ENCODE measurements around the gene TMEM120B. TPM values are rescaled to one million over a fixed set of nuclear protein-coding genes. Genes with fewer than 3 reads are reported as not detected.
A peak's percentile ranks its signal among the peaks of the same experiment; 100 is the strongest.

Gene TMEM120B
- total RNA-seq, 1 experiment from 2014 or later: 18.5 TPM

GRCh38 chr12:121762269-121762668 is 49.7 kb downstream of the TMEM120B start:
- ChIA-PET CTCF (no interaction called here), POLR2A (ENCODE audit: unreplicated experiment) (no interaction called here)
- Histone ChIP-seq H3K9me3 (ENCODE audit: low read length) (no peaks in the 10 kb centered on the region), H3K36me3 (ENCODE audit: low read depth, low read length) (no peaks in the 10 kb centered on the region; the same call in 1 of the 2 replicates), H3K79me2 (ENCODE audit: low read length) (no peaks in the 10 kb centered on the region), H2AFZ (ENCODE audit: low read length) (no peak overlapping the region), H3K4me3 (ENCODE audit: low read length) (no peak overlapping the region), H3K27ac (ENCODE audit: low read length) (no peak overlapping the region), H3K4me2 (ENCODE audit: low read length) (no peak overlapping the region), H3F3A (ENCODE audit: low read length, unreplicated experiment) (no peaks in the 10 kb centered on the region), H3K4me1 (ENCODE audit: insufficient read depth, low read length) (peaks cover 9% of the 10 kb centered on the region), H4K20me1 (ENCODE audit: low read length) (no peaks in the 10 kb centered on the region), H3K9ac (ENCODE audit: low read length) (no peak overlapping the region), H3K9me2 (replicated peaks; ENCODE audit: low read length) (no peaks in the 10 kb centered on the region), H3K27me3 (ENCODE audit: low read length) (no peaks in the 10 kb centered on the region)
- DNase-seq: no peak
- TF ChIP-seq EZH2 (IDR thresholded peaks at IDR 0.05; ENCODE audit: low read length, unreplicated experiment): no peak
- no peak for TF ChIP-seq EZH2phosphoT487 (IDR thresholded peaks at IDR 0.05; ENCODE audit: borderline replicate concordance, low read length)
- no peak for TF ChIP-seq CTCF (conservative IDR thresholded peaks at IDR 0.05; ENCODE audit: low read depth, low read length)
- no peak for ATAC-seq
- intact Hi-C loops (cut with micrococcal nuclease): no loop called here
- no TSS peak for BruUV-seq (replicated peaks)

- no peak overlapping the region for H3K4me2 ChIP-seq (ENCODE audit: low read length)
- ChIA-PET CTCF (interaction anchor here (0.7 kb wide), 1 partner anchor 64 kb away, joined by 3 read pairs; no protein-coding TSS in a partner anchor), POLR2A (ENCODE audit: unreplicated experiment) (no interaction called here)
- no peaks in the 10 kb centered on the region for H3F3A ChIP-seq (ENCODE audit: low read length, unreplicated experiment)
- H3K79me2 ChIP-seq (ENCODE audit: low read length): no peaks in the 10 kb centered on the region
- no peak overlapping the region for H3K27ac ChIP-seq (ENCODE audit: low read length)
- peaks cover 9% of the 10 kb centered on the region for H3K4me1 ChIP-seq (ENCODE audit: insufficient read depth, low read length)
- no peak for ATAC-seq
- no peak for TF ChIP-seq EZH2phosphoT487 (IDR thresholded peaks at IDR 0.05; ENCODE audit: borderline replicate concordance, low read length)
- no peak for TF ChIP-seq CTCF (conservative IDR thresholded peaks at IDR 0.05; ENCODE audit: low read depth, low read length)
- no peak for TF ChIP-seq EZH2 (IDR thresholded peaks at IDR 0.05; ENCODE audit: low read length, unreplicated experiment)
- no peak overlapping the region for H2AFZ ChIP-seq (ENCODE audit: low read length)
- H3K36me3 ChIP-seq (ENCODE audit: low read depth, low read length): no peaks in the 10 kb centered on the region; the same call in 1 of the 2 replicates
- H3K27me3 ChIP-seq (ENCODE audit: low read length): no peaks in the 10 kb centered on the region
- H4K20me1 ChIP-seq (ENCODE audit: low read length): no peaks in the 10 kb centered on the region
- BruUV-seq (replicated peaks): no TSS peak
- intact Hi-C loops (cut with micrococcal nuclease): no loop called here
- no peaks in the 10 kb centered on the region for H3K9me2 ChIP-seq (replicated peaks; ENCODE audit: low read length)
- no peaks in the 10 kb centered on the region for H3K9me3 ChIP-seq (ENCODE audit: low read length)
- no peak for DNase-seq
- H3K4me3 ChIP-seq (ENCODE audit: low read length): no peak overlapping the region
- no peak overlapping the region for H3K9ac ChIP-seq (ENCODE audit: low read length)
Observed at GRCh38 chr12:121764808-121765207, 52.3 kb downstream of the TMEM120B start.

GRCh38 chr12:121765573-121765972 is 53.0 kb downstream of the TMEM120B start:
- peak; percentile 79 for DNase-seq
- peak; percentile 92 for ATAC-seq
- Histone ChIP-seq H3K36me3 (ENCODE audit: low read depth, low read length) (no peaks in the 10 kb centered on the region; the same call in 1 of the 2 replicates), H3F3A (ENCODE audit: low read length, unreplicated experiment) (no peaks in the 10 kb centered on the region), H3K27me3 (ENCODE audit: low read length) (no peaks in the 10 kb centered on the region), H3K9me2 (replicated peaks; ENCODE audit: low read length) (no peaks in the 10 kb centered on the region), H2AFZ (ENCODE audit: low read length) (no peak overlapping the region), H3K9me3 (ENCODE audit: low read length) (no peaks in the 10 kb centered on the region), H3K27ac (ENCODE audit: low read length) (no peak overlapping the region), H3K79me2 (ENCODE audit: low read length) (no peaks in the 10 kb centered on the region), H3K4me3 (ENCODE audit: low read length) (no peak overlapping the region), H3K9ac (ENCODE audit: low read length) (no peak overlapping the region), H3K4me1 (ENCODE audit: insufficient read depth, low read length) (peaks cover 9% of the 10 kb centered on the region), H3K4me2 (ENCODE audit: low read length) (no peak overlapping the region), H4K20me1 (ENCODE audit: low read length) (no peaks in the 10 kb centered on the region)
- ChIA-PET CTCF (interaction anchor here (0.7 kb wide), 1 partner anchor 64 kb away, joined by 3 read pairs; no protein-coding TSS in a partner anchor), POLR2A (ENCODE audit: unreplicated experiment) (interaction anchor here (0.6 kb wide), 1 partner anchor 28 kb away, joined by 13 read pairs; the partner anchor contains the start of gene RHOF)
- intact Hi-C loops (cut with micrococcal nuclease): no loop called here
- TF ChIP-seq EZH2 (IDR thresholded peaks at IDR 0.05; ENCODE audit: low read length, unreplicated experiment) (no peak), EZH2phosphoT487 (IDR thresholded peaks at IDR 0.05; ENCODE audit: borderline replicate concordance, low read length) (no peak), CTCF (conservative IDR thresholded peaks at IDR 0.05; ENCODE audit: low read depth, low read length) (no peak)
- BruUV-seq (replicated peaks): no TSS peak
